HepG2 (cell line): ENCODE measurements around the gene CENPB. TPM values are rescaled to one million over a fixed set of nuclear protein-coding genes. Genes with fewer than 3 reads are reported as not detected.

Source experiments
- ATAC-seq: fragments of 200-7000 bp; cut with Tn5 transposase; 3 replicates; pipeline ENCODE4 v1.9.1; 2020; ENCODE audit warnings: mild to moderate bottlenecking, moderate library complexity
- BruUV-seq: library from RNA; stranded (reverse); fragments of 400-500 nt; replicated peaks from 2 replicates; lab custom pipeline; 2021; lab: Mats Ljungman, UMichigan
- CTCF ChIA-PET: fragments of 300-600 bp; formaldehyde crosslinking; extraction: SDS; loops from one replicate; lab custom pipeline; 2021; ENCODE audit warnings: low total read pairs, inconsistent platforms, low intra/inter-chr PET ratio; lab: Yijun Ruan, JAX
- POLR2A ChIA-PET: fragments of 350-600 bp; sonication (Branson Sonifier 250); formaldehyde crosslinking; loops from one replicate; lab custom pipeline; 2020; ENCODE audit warnings: antibody characterized with exemption, inconsistent platforms; lab: Yijun Ruan, JAX
- DNase-seq: peaks from one replicate; pipeline ENCODE4 v3.0.0-alpha.2; 2015; ENCODE audit warnings: low spot score
- FAIRE-seq: peaks from 3 replicates; lab custom pipeline; 2011; peaks lifted over from hg19 to GRCh38; lab: Jason Lieb, UNC
- H2AFZ ChIP-seq: one replicate; pipeline ENCODE4 v1.6.1; 2011; ENCODE audit warnings: low read length, inconsistent platforms
- H3K27ac ChIP-seq: fragments of 300-600 bp; 3 replicates; pipeline ENCODE4 v1.8.0; 2011; ENCODE audit warnings: mixed run types, mild to moderate bottlenecking, mixed read lengths, low read length, inconsistent platforms; ENCODE audit not compliant: insufficient read depth; ENCODE audit errors: extremely low read length
- H3K27me3 ChIP-seq, 2 experiments: fragments of 200-600 bp in 1 of 2; 2 replicates in 1 of 2; 3 replicates in 1 of 2; pipeline versions ENCODE4 v1.6.0 to v1.8.0; 2011; ENCODE audit warnings: low read length in 2 of 2, mild to moderate bottlenecking in 2 of 2, moderate library complexity in 2 of 2, inconsistent platforms in 1 of 2; ENCODE audit not compliant: insufficient read depth in 2 of 2, control insufficient read depth in 1 of 2
- H3K36me3 ChIP-seq, 2 experiments: fragments of 200-600 bp in 1 of 2; replicated peaks in 1 of 2; 2 replicates in 1 of 2; 3 replicates in 1 of 2; pipeline versions ENCODE4 v1.5.1 to v1.8.0; 2011; ENCODE audit warnings: low read length in 2 of 2, inconsistent platforms in 1 of 2; ENCODE audit not compliant: insufficient read depth in 2 of 2, control insufficient read depth in 1 of 2
- H3K4me1 ChIP-seq: 2 replicates; pipeline ENCODE4 v1.5.1; 2012; ENCODE audit warnings: low read length, inconsistent platforms; ENCODE audit not compliant: insufficient read depth
- H3K4me2 ChIP-seq: 2 replicates; pipeline ENCODE4 v1.6.0; 2011; ENCODE audit warnings: low read depth, low read length, inconsistent platforms
- H3K4me3 ChIP-seq, 3 experiments: fragments of 200-600 bp in 1 of 3; sonication (generic), shearing (Covaris generic) in 1 of 3; replicated peaks in 1 of 3; 2 replicates each; pipeline ENCODE4 v1.5.1; 2011 to 2016; ENCODE audit warnings: low read length in 3 of 3, inconsistent platforms in 2 of 3, low read depth in 2 of 3, mild to moderate bottlenecking in 2 of 3, control low read depth in 1 of 3, mixed read lengths in 1 of 3; ENCODE audit not compliant: insufficient read depth in 1 of 3
- H3K79me2 ChIP-seq: one replicate; pipeline ENCODE4 v1.6.1; 2011; ENCODE audit warnings: low read length, inconsistent platforms; ENCODE audit not compliant: insufficient read depth
- H3K9ac ChIP-seq: 2 replicates; pipeline ENCODE4 v1.6.0; 2011; ENCODE audit warnings: mild to moderate bottlenecking, low read depth, low read length, inconsistent platforms; ENCODE audit not compliant: insufficient read depth
- H3K9me3 ChIP-seq: 2 replicates; pipeline ENCODE4 v1.5.1; 2012; ENCODE audit warnings: mild to moderate bottlenecking, low read length
- H4K20me1 ChIP-seq: 2 replicates; pipeline ENCODE4 v1.6.0; 2011; ENCODE audit warnings: inconsistent platforms, mild to moderate bottlenecking, low read length, moderate library complexity; ENCODE audit not compliant: insufficient read depth
- CSRNP2 ChIP-seq: sonication (generic); formaldehyde crosslinking; conservative IDR thresholded peaks from 2 replicates; pipeline ENCODE4 v1.8.0; 2022; ENCODE audit warnings: low read depth, missing genetic modification reagents
- HMG20B ChIP-seq: conservative IDR thresholded peaks from 2 replicates; pipeline ENCODE4 v1.6.1; 2016; ENCODE audit warnings: missing genetic modification reagents, missing compliant biosample characterization
- KAT8 ChIP-seq: IDR thresholded peaks from 2 replicates; pipeline ENCODE4 v1.6.1; 2016; ENCODE audit warnings: missing genetic modification reagents, missing compliant biosample characterization
- PBX3 ChIP-seq: sonication (generic); formaldehyde crosslinking; IDR thresholded peaks from 2 replicates; pipeline ENCODE4 v1.8.1; 2023; ENCODE audit warnings: missing genetic modification reagents, inconsistent platforms, borderline replicate concordance
- PPARG ChIP-seq: conservative IDR thresholded peaks from 2 replicates; pipeline ENCODE4 v1.6.1; 2016; ENCODE audit warnings: missing biosample characterization, missing genetic modification reagents
- RARA ChIP-seq: IDR thresholded peaks from 2 replicates; pipeline ENCODE4 v1.6.1; 2016; ENCODE audit warnings: missing genetic modification reagents, missing compliant biosample characterization
- RBM22 ChIP-seq: fragments of 200-400 bp; formaldehyde crosslinking; optimal IDR thresholded peaks from 2 replicates; pipeline ENCODE3; 2017; ENCODE audit warnings: mild to moderate bottlenecking, low read length, moderate library complexity
- SRY ChIP-seq: sonication (generic); formaldehyde crosslinking; IDR thresholded peaks from 2 replicates; pipeline ENCODE4 v1.8.0; 2022; ENCODE audit warnings: mild to moderate bottlenecking, missing genetic modification reagents
- ZNF101 ChIP-seq: sonication (generic); formaldehyde crosslinking; IDR thresholded peaks from 2 replicates; pipeline ENCODE4 v1.4.0; 2020; ENCODE audit warnings: mild to moderate bottlenecking, low read depth, missing genetic modification reagents, borderline replicate concordance
- ZNF275 ChIP-seq: sonication (generic); formaldehyde crosslinking; IDR thresholded peaks from 2 replicates; pipeline ENCODE4 v1.8.0; 2022; ENCODE audit warnings: missing genetic modification reagents, mild to moderate bottlenecking, inconsistent platforms, borderline replicate concordance
- ZNF343 ChIP-seq: sonication (generic); formaldehyde crosslinking; IDR thresholded peaks from 2 replicates; pipeline ENCODE4 v1.4.0; 2020; ENCODE audit warnings: mild to moderate bottlenecking, missing genetic modification reagents
- ZNF350 ChIP-seq: sonication (generic); formaldehyde crosslinking; IDR thresholded peaks from 2 replicates; pipeline ENCODE4 v1.4.0; 2020; ENCODE audit warnings: mild to moderate bottlenecking, low read depth, missing genetic modification reagents, borderline replicate concordance
- ZNF639 ChIP-seq: conservative IDR thresholded peaks from 2 replicates; pipeline ENCODE4 v1.6.1; 2018; ENCODE audit warnings: missing genetic modification reagents
- ZNF747 ChIP-seq: sonication (generic); formaldehyde crosslinking; IDR thresholded peaks from 2 replicates; pipeline ENCODE4 v1.8.1; 2023; ENCODE audit warnings: missing genetic modification reagents, mild to moderate bottlenecking, borderline replicate concordance
- ZNF782 ChIP-seq: sonication (generic); formaldehyde crosslinking; IDR thresholded peaks from 2 replicates; pipeline ENCODE4 v1.4.0; 2020; ENCODE audit warnings: missing genetic modification reagents, mild to moderate bottlenecking, borderline replicate concordance
- ZNF800 ChIP-seq: sonication (generic); formaldehyde crosslinking; IDR thresholded peaks from 2 replicates; pipeline ENCODE4 v1.4.0; 2020; ENCODE audit warnings: missing genetic modification reagents
- WGBS: methylation state at CpG from one replicate; pipeline ENCODE4 v1.1.6; 2017; ENCODE audit warnings: low lambda C conversion rate; 5-methylcytosine and 5-hydroxymethylcytosine counted together
- in situ Hi-C: cut with HindIII; loops from 2 replicates; pipeline ENCODE4 v1.10.0; 2017; ENCODE audit warnings: low pct_unique_long_range_greater_than_20kb; ENCODE audit not compliant: extremely low pct_ligation_motif_present
- intact Hi-C: fragments of 100-400 bp; cut with micrococcal nuclease; formaldehyde crosslinking; loops from one replicate; pipeline ENCODE4 v1.10.0; 2022; ENCODE audit not compliant: unreplicated experiment
- polyA plus RNA-seq, 8 experiments: library from polyadenylated mRNA; depleted of rRNA in 3 of 8; stranded (reverse) in 7 of 8; unstranded in 1 of 8; fragments of >200 nt; fragmentation: Illumina TruSeq in 4 of 8; extraction: Trizol in 4 of 8; gene quantifications; 2 replicates each; pipeline versions ENCODE4 v1.2.1 to v1.2.3, GENCODE V29; 2011 to 2016; ENCODE audit warnings: low read depth in 4 of 8, missing spikeins in 1 of 8, mixed read lengths in 1 of 8; ENCODE audit not compliant: insufficient read depth in 1 of 8
- total RNA-seq, 5 experiments: library from RNA; depleted of rRNA; stranded (reverse); fragments of >200 nt; fragmentation: Illumina TruSeq; extraction: Trizol; gene quantifications; 2 replicates each; pipeline ENCODE4 v1.2.3, GENCODE V29; 2016; ENCODE audit warnings: low read depth in 1 of 5

The CENPB gene
- total and polyA plus RNA-seq, 2 of the 13 experiments (the other 11 are each of a cell fraction or from before 2014, with no cell fraction given): 10.4 to 54.5 TPM

GRCh38 chr20:3765171-3765882 lies 21.2 kb downstream of the CENPB start:
- no peak overlapping the region for H3K27ac ChIP-seq
- no peak overlapping the region for H3K4me3 ChIP-seq
- H3K4me2 ChIP-seq: peak overlapping the region; percentile 97
- no peaks in the 10 kb centered on the region for H3K9me3 ChIP-seq
- no TSS peak for BruUV-seq
- H2AFZ ChIP-seq: no peak overlapping the region
- peak overlapping the region; percentile 5; the same call in 1 of the 2 replicates for H3K9ac ChIP-seq
- no peaks in the 10 kb centered on the region for H3K27me3 ChIP-seq
- H4K20me1 ChIP-seq: no peaks in the 10 kb centered on the region
- POLR2A ChIA-PET: interaction anchor here (1.0 to 1.2 kb wide), 3 partner anchors 13 to 21 kb away, joined by 3 read pairs; partner anchors contain the start of gene CENPB
- 92% methylated on average over 3 of the region's 3 CpGs for WGBS
- H3K36me3 ChIP-seq: peaks cover 5 to 9% of the 10 kb centered on the region in 2 experiments; a peak in 2 of 5 replicates
- in situ Hi-C loops: no loop called here
- ATAC-seq (no peak), DNase-seq (no peak), FAIRE-seq (no peak)
- CTCF ChIA-PET: no interaction called here
- H3K4me1 ChIP-seq: peaks cover 62% of the 10 kb centered on the region
- intact Hi-C loops: no loop called here
- peaks cover 22% of the 10 kb centered on the region for H3K79me2 ChIP-seq
- TF ChIP-seq CSRNP2 (CRISPR knock-in tag): no peak
- no peak for TF ChIP-seq ZNF101 (CRISPR knock-in tag)
- TF ChIP-seq HMG20B: no peak
- TF ChIP-seq RBM22: no peak
- TF ChIP-seq ZNF639 (CRISPR knock-in tag): no peak
- TF ChIP-seq RARA: no peak
- no peak for TF ChIP-seq ZNF782 (CRISPR knock-in tag)
- TF ChIP-seq ZNF350 (CRISPR knock-in tag): no peak
- TF ChIP-seq KAT8 (CRISPR knock-in tag): no peak
- TF ChIP-seq SRY (CRISPR knock-in tag): 0 out of 2 replicates have a peak, but pooled peaks have one; percentile 40
- TF ChIP-seq ZNF343 (CRISPR knock-in tag): no peak
- TF ChIP-seq PPARG (CRISPR knock-in tag): no peak
- no peak for TF ChIP-seq ZNF747
- TF ChIP-seq ZNF275 (CRISPR knock-in tag): no peak
- TF ChIP-seq PBX3 (CRISPR knock-in tag): no peak
- no peak for TF ChIP-seq ZNF800
